ENCODE measurements around the gene COL8A1.

DNA sequence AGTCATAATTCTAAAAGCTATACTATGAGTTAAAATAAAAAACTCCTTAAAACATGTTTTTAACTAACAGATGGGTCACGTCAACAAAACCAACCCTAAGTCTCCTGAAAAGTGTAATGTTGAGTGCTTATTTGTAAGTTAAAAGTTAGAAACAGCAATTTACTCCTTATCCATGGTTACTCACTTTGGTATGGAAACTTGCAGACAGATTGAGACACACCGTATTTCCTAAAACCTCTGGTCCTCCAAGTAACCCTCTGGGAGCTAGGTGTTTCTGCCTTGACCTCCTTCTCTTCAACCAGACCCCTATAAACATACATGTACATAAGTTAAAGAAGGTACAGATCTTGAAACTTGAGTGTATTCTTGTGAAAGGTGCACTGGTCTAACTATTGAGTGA, 3.1 kb downstream of the COL8A1 start:
- TF ChIP-seq, protein P1, sequence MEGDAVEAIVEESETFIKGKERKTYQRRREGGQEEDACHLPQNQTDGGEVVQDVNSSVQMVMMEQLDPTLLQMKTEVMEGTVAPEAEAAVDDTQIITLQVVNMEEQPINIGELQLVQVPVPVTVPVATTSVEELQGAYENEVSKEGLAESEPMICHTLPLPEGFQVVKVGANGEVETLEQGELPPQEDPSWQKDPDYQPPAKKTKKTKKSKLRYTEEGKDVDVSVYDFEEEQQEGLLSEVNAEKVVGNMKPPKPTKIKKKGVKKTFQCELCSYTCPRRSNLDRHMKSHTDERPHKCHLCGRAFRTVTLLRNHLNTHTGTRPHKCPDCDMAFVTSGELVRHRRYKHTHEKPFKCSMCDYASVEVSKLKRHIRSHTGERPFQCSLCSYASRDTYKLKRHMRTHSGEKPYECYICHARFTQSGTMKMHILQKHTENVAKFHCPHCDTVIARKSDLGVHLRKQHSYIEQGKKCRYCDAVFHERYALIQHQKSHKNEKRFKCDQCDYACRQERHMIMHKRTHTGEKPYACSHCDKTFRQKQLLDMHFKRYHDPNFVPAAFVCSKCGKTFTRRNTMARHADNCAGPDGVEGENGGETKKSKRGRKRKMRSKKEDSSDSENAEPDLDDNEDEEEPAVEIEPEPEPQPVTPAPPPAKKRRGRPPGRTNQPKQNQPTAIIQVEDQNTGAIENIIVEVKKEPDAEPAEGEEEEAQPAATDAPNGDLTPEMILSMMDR (IDR thresholded peaks at IDR 0.05): no peak
- TF ChIP-seq POLR2AphosphoS5 (IDR thresholded peaks at IDR 0.05; ENCODE audit: insufficient read depth in 1 of 2, low read depth in 1 of 2) (no peak), POLR2A (IDR thresholded peaks at IDR 0.05) (no peak)

Data from vagina (tissue), 2 donors.